H1 (cell line): ENCODE results near the gene ANKRD2. TPM values are rescaled to one million over a fixed set of nuclear protein-coding genes. Genes with fewer than 3 reads are reported as not detected.

Experiments
- CHD2 ChIP-seq: IDR thresholded peaks from 2 replicates; pipeline ENCODE4 v1.6.1; 2012; ENCODE audit warnings: low read length, improper control_type of control experiment
- EP300 ChIP-seq, 2 experiments: IDR thresholded peaks; 1 replicate in 1 of 2; 2 replicates in 1 of 2; pipeline ENCODE4 v1.6.1; 2011 to 2012; ENCODE audit warnings: low read depth in 2 of 2, low read length in 2 of 2, mild to moderate bottlenecking in 2 of 2, borderline replicate concordance in 1 of 2, inconsistent platforms in 1 of 2, moderate library complexity in 1 of 2
- GABPA ChIP-seq: IDR thresholded peaks from 2 replicates; pipeline ENCODE4 v1.6.1; 2011; ENCODE audit warnings: mild to moderate bottlenecking, low read length, moderate library complexity, borderline replicate concordance; ENCODE audit not compliant: insufficient read depth
- JUND ChIP-seq: IDR thresholded peaks from 2 replicates; pipeline ENCODE4 v1.6.1; 2011; ENCODE audit warnings: mild to moderate bottlenecking, improper control_type of control experiment, low read length
- KDM1A ChIP-seq: fragments of 200-600, 300-600 bp; sonication (generic); IDR thresholded peaks from 2 replicates; pipeline ENCODE4 v1.7.1; 2016; ENCODE audit warnings: mild to moderate bottlenecking, low read length, borderline replicate concordance
- PHF8 ChIP-seq: fragments of 200-600 bp; sonication (generic); conservative IDR thresholded peaks from 2 replicates; pipeline ENCODE4 v1.7.1; 2012; ENCODE audit warnings: low read depth, mild to moderate bottlenecking, inconsistent platforms, low read length, moderate library complexity
- RBBP5 ChIP-seq: IDR thresholded peaks from 2 replicates; pipeline ENCODE4 v1.7.1; 2012; ENCODE audit warnings: low read depth, mild to moderate bottlenecking, inconsistent platforms, low read length, moderate library complexity, borderline replicate concordance
- SIX5 ChIP-seq: IDR thresholded peaks from 2 replicates; pipeline ENCODE4 v1.6.1; 2011; ENCODE audit warnings: mild to moderate bottlenecking, low read depth, low read length
- polyA plus RNA-seq, 7 experiments: library from polyadenylated mRNA; depleted of rRNA in 3 of 7; stranded (reverse) in 5 of 7; unstranded in 2 of 7; fragments of >200 nt in 5 of 7; fragments of 200-250 nt in 2 of 7; gene quantifications; 1 replicate in 5 of 7; 2 replicates in 1 of 7; 4 replicates in 1 of 7; pipeline versions ENCODE4 v1.2.1 to v1.2.3, GENCODE V29; 2011 to 2013; ENCODE audit warnings: missing spikeins in 2 of 7, mixed read lengths in 2 of 7
- total RNA-seq: library from RNA; stranded (reverse); fragmentation: NEBNext Ultra II Directional; extraction: Animal tissue kit (Norgen Biotek cat#: 25700); gene quantifications from 2 replicates; pipeline ENCODE4 v1.2.1, GENCODE V29; 2021
- TF ChIP-seq, protein P1 (sequence below): fragments of 300-600 bp; sonication (generic); IDR thresholded peaks from 2 replicates; pipeline ENCODE4 v1.7.1; 2012; ENCODE audit warnings: low read length, moderate library complexity, mild to moderate bottlenecking, inconsistent platforms; ENCODE audit not compliant: insufficient replicate concordance

ANKRD2 gene
- total and polyA plus RNA-seq, 2 of the 8 experiments (the other 6 are each of a cell fraction or from before 2014, with no cell fraction given): not detected

DNA sequence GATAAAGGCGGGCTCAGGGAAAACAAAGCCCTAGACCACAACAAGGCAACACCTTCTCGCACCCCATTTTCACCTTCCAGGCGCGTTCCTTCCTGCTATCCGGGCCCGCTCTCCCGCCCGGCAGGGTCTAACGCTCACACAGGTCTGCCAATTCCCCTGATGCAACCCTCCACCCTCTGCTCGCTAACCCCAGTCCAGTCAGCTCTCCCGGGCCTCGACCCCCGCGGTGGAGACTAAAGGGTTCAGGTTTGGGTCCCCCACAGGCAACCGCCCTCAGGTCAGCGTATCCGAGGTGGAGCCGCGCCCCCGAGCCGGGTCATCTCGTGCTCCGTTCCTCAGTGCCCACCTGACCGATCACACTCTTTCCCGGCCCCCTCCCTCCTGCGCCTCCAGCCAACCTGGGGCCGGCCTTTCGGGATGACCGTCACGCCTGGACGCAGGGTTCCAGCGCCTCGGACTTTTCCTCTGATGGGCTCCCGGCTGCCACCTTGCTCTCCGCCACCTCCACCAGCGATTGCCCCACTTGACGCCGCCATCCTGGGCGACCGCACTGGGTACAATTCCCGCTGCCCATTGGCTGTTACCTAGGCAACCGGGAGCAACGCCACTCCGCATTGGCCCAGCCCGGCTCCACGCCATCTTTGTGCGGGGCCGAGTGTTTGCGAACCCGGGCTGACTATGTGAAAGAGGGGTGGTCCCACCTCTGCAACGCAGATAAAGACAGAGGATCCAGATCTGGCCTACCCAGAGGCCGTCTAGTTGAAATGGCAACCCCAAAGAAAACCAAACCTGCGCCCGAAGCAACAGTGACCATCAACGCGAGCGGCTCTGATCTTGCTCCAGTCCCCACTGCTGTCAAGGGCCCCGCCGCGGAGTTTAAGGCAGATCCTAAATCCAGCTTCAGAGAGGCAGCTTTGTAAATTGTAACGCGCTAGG, 60.6 kb downstream of the ANKRD2 start, which contains the start of gene MORN4 (continued):
- TF ChIP-seq, protein P1, sequence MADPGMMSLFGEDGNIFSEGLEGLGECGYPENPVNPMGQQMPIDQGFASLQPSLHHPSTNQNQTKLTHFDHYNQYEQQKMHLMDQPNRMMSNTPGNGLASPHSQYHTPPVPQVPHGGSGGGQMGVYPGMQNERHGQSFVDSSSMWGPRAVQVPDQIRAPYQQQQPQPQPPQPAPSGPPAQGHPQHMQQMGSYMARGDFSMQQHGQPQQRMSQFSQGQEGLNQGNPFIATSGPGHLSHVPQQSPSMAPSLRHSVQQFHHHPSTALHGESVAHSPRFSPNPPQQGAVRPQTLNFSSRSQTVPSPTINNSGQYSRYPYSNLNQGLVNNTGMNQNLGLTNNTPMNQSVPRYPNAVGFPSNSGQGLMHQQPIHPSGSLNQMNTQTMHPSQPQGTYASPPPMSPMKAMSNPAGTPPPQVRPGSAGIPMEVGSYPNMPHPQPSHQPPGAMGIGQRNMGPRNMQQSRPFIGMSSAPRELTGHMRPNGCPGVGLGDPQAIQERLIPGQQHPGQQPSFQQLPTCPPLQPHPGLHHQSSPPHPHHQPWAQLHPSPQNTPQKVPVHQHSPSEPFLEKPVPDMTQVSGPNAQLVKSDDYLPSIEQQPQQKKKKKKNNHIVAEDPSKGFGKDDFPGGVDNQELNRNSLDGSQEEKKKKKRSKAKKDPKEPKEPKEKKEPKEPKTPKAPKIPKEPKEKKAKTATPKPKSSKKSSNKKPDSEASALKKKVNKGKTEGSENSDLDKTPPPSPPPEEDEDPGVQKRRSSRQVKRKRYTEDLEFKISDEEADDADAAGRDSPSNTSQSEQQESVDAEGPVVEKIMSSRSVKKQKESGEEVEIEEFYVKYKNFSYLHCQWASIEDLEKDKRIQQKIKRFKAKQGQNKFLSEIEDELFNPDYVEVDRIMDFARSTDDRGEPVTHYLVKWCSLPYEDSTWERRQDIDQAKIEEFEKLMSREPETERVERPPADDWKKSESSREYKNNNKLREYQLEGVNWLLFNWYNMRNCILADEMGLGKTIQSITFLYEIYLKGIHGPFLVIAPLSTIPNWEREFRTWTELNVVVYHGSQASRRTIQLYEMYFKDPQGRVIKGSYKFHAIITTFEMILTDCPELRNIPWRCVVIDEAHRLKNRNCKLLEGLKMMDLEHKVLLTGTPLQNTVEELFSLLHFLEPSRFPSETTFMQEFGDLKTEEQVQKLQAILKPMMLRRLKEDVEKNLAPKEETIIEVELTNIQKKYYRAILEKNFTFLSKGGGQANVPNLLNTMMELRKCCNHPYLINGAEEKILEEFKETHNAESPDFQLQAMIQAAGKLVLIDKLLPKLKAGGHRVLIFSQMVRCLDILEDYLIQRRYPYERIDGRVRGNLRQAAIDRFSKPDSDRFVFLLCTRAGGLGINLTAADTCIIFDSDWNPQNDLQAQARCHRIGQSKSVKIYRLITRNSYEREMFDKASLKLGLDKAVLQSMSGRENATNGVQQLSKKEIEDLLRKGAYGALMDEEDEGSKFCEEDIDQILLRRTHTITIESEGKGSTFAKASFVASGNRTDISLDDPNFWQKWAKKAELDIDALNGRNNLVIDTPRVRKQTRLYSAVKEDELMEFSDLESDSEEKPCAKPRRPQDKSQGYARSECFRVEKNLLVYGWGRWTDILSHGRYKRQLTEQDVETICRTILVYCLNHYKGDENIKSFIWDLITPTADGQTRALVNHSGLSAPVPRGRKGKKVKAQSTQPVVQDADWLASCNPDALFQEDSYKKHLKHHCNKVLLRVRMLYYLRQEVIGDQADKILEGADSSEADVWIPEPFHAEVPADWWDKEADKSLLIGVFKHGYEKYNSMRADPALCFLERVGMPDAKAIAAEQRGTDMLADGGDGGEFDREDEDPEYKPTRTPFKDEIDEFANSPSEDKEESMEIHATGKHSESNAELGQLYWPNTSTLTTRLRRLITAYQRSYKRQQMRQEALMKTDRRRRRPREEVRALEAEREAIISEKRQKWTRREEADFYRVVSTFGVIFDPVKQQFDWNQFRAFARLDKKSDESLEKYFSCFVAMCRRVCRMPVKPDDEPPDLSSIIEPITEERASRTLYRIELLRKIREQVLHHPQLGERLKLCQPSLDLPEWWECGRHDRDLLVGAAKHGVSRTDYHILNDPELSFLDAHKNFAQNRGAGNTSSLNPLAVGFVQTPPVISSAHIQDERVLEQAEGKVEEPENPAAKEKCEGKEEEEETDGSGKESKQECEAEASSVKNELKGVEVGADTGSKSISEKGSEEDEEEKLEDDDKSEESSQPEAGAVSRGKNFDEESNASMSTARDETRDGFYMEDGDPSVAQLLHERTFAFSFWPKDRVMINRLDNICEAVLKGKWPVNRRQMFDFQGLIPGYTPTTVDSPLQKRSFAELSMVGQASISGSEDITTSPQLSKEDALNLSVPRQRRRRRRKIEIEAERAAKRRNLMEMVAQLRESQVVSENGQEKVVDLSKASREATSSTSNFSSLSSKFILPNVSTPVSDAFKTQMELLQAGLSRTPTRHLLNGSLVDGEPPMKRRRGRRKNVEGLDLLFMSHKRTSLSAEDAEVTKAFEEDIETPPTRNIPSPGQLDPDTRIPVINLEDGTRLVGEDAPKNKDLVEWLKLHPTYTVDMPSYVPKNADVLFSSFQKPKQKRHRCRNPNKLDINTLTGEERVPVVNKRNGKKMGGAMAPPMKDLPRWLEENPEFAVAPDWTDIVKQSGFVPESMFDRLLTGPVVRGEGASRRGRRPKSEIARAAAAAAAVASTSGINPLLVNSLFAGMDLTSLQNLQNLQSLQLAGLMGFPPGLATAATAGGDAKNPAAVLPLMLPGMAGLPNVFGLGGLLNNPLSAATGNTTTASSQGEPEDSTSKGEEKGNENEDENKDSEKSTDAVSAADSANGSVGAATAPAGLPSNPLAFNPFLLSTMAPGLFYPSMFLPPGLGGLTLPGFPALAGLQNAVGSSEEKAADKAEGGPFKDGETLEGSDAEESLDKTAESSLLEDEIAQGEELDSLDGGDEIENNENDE: no peak
- peak; percentile 90 for TF ChIP-seq CHD2
- TF ChIP-seq KDM1A: no peak
- TF ChIP-seq GABPA: no peak
- peak; percentile 71; the same call in 1 of the 2 replicates for TF ChIP-seq PHF8
- TF ChIP-seq RBBP5: peak; percentile 56; the same call in 1 of the 2 replicates
- peak; percentile 43 for TF ChIP-seq SIX5
- TF ChIP-seq JUND: no peak
- TF ChIP-seq EP300 (IDR thresholded peaks at IDR 0.05; ENCODE audit: borderline replicate concordance in 1 of 2, low read depth in 2 of 2, low read length in 2 of 2): 0 out of 3 replicates have a peak, but pooled peaks of 1 of the 2 experiments have one; percentile 66
